ENCODE data around the gene S100A2.
"Not testable (repeated sequence)": the region's sequence is repeated elsewhere in the genome, so short reads cannot be mapped to it uniquely, and the experiment has no call there.

S100A2 gene

GRCh38 chr1:153588482-153588881 lies 22.8 kb upstream of the S100A2 start:
- DNase-seq (ENCODE audit: low spot score): no peak

GRCh38 chr1:153588033-153588432 lies 22.4 kb upstream of the S100A2 start:
- DNase-seq (ENCODE audit: low spot score): not testable (repeated sequence)

- DNase-seq (ENCODE audit: low spot score): no peak
Observed at GRCh38 chr1:153587314-153587713, 21.7 kb upstream of the S100A2 start.

GRCh38 chr1:153586347-153586746 lies 20.7 kb upstream of the S100A2 start:
- no peak for DNase-seq (ENCODE audit: low spot score)

GRCh38 chr1:153585006-153585405 lies 19.4 kb upstream of the S100A2 start:
- DNase-seq (ENCODE audit: low spot score): no peak

- DNase-seq (ENCODE audit: low spot score): no peak
Observed at GRCh38 chr1:153583976-153584375, 18.3 kb upstream of the S100A2 start.

GRCh38 chr1:153583514-153583913 lies 17.9 kb upstream of the S100A2 start:
- not testable (repeated sequence) for DNase-seq (ENCODE audit: low spot score)

GRCh38 chr1:153582836-153583235 lies 17.2 kb upstream of the S100A2 start:
- not testable (repeated sequence) for DNase-seq (ENCODE audit: low spot score)

GRCh38 chr1:153578936-153579335 lies 13.3 kb upstream of the S100A2 start:
- DNase-seq (ENCODE audit: low spot score): no peak

GRCh38 chr1:153578490-153578889 lies 12.8 kb upstream of the S100A2 start:
- no peak for DNase-seq (ENCODE audit: low spot score)

GRCh38 chr1:153577624-153578051 lies 12.0 kb upstream of the S100A2 start:
- DNase-seq (ENCODE audit: low spot score): no peak

GRCh38 chr1:153577138-153577537 lies 11.5 kb upstream of the S100A2 start:
- no peak for DNase-seq (ENCODE audit: low spot score)

GRCh38 chr1:153575497-153575896 lies 9.9 kb upstream of the S100A2 start:
- DNase-seq (ENCODE audit: low spot score): not testable (repeated sequence)

GRCh38 chr1:153575081-153575491 lies 9.4 kb upstream of the S100A2 start:
- DNase-seq (ENCODE audit: low spot score): not testable (repeated sequence)

- DNase-seq (ENCODE audit: low spot score): no peak
Observed at GRCh38 chr1:153573351-153573750, 7.7 kb upstream of the S100A2 start.

- DNase-seq (ENCODE audit: low spot score): peak; percentile 89
Observed at GRCh38 chr1:153572569-153573015, 6.9 kb upstream of the S100A2 start.

GRCh38 chr1:153571706-153572105 lies 6.1 kb upstream of the S100A2 start:
- DNase-seq (ENCODE audit: low spot score): no peak

GRCh38 chr1:153570874-153571273 lies 5.2 kb upstream of the S100A2 start:
- DNase-seq (ENCODE audit: low spot score): no peak

GRCh38 chr1:153569465-153569864 lies 3.8 kb upstream of the S100A2 start:
- no peak for DNase-seq (ENCODE audit: low spot score)

GRCh38 chr1:153568367-153569099 lies 2.9 kb upstream of the S100A2 start:
- DNase-seq (ENCODE audit: low spot score): peak; percentile 93

GRCh38 chr1:153567621-153568366 lies 2.1 kb upstream of the S100A2 start:
- peak; percentile 57 for DNase-seq (ENCODE audit: low spot score)

GRCh38 chr1:153566414-153567371 lies 1.0 kb upstream of the S100A2 start:
- DNase-seq (ENCODE audit: low spot score): peak; percentile 99

Measured in kidney capillary endothelial cell (primary cell).